GM21447 (cell line): Measurements from ENCODE around the gene YTHDC2.

ENCODE experiments used
- ATAC-seq: cut with Tn5 transposase; IDR thresholded peaks from one replicate; pipeline ENCODE4 v1.9.1; 2021; ENCODE audit not compliant: unreplicated experiment

The YTHDC2 gene

DNA sequence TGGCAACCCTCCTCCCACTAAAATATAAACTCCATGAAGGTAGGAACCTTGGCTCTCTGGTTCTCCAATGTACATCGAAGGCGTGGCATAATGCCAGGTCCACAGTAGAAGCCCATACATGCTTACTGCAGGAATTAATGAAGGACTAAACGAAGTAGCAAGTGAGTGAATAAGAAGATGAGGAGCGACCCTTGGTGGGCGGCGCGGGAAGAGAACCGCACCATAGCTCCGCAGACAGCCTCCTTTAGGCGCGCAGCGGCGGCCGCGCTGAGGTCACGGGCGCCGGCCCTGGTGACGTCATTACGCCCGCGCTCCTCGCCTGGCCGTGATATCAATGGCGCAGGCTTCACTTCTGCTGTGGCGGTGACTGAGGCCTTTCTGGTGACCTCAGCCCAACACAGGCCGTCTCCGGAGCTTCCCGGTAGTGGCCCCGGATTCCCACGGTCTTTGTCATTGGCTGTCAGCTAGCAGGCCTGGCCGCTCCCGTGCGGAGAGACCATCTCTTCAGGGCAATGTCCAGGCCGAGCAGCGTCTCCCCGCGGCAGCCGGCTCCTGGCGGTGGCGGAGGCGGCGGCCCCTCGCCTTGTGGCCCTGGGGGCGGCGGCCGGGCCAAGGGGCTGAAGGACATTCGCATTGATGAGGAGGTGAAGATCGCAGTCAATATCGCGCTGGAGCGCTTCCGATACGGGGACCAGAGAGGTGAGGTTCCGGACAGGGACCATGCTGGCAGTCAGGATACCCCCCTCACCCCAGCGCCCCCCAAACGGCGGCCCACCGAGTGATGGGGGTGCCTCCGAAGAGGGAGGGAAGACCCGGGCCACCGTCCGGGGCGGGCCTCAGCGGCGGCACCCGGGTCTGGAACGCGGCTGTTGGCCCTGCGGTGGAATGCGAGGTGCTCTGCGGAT, at the start of gene YTHDC2:
Gene YTHDC2, plus strand, starts transcription at position 311 of the 905 bp plus-strand sequence. Its CDS starts 202 bp downstream, at position 513.
- ATAC-seq = peak; percentile 96

DNA sequence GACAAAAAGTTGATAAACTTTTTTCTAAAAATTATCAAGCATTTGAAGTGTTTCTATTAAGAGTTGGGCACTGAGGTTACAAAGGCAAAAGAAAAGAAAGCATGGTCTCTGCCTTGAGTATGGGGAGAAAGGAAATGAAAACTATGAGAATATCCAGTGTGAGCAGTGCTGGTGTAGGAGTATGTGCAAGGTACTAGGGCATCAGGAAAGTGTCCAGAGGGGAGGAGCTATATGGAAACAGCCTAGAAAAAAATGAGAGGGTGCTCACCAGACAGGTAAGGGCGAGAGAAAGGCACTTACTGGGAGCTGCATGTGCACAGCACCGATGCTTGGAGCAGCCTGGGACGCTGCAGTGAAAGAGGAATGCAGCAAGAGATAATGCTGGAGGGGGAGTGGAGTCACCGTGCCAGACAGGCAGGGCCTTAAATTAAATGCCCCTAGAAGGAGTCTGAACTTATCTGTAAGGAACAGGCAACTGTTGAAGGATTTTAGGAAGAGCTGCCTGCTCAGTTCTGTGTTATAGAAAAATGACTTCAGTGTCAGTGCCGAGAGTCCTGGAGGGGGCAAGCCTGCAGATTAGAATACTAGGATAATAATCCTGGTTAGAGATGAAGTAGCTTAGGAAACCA, 39.3 kb upstream of the YTHDC2 start:
- no peak for ATAC-seq

DNA sequence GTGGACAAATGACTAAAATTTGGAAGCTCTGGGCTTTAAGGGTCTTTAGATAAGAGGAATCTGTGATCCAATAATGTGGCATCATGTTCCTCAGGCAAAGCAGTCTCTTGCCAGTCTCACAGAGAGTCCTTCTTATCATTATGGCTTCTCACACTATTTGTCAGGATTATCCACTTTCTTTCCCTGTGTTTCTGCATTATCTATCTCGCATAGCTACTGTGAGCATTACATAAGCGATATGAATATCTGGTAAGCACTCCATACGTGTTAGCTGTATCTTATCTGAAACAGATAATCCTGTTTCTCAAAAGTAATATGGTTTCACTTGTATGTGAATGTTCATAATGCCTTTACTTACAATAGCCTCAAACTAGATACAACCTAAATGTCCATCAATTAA, 34.8 kb upstream of the YTHDC2 start:
- no peak for ATAC-seq

DNA sequence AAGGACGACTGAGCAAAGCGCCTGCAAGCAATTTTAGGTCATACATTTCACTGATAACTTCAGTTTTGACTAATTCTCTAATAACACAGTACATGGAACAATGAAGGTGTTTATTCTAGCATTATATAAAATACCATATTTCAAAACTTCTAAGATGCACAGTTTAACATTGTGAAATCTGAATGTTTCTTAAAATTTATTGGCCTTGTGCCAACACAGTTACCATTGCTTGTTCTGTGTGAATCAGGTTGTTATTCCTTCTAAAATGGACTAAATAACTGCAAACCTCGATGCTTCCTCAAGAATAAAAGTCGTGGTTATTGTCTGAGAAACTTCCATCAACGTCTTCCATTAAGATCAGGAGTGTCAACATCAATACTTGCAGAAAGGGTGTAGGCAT, 33.3 kb upstream of the YTHDC2 start:
- no peak for ATAC-seq

DNA sequence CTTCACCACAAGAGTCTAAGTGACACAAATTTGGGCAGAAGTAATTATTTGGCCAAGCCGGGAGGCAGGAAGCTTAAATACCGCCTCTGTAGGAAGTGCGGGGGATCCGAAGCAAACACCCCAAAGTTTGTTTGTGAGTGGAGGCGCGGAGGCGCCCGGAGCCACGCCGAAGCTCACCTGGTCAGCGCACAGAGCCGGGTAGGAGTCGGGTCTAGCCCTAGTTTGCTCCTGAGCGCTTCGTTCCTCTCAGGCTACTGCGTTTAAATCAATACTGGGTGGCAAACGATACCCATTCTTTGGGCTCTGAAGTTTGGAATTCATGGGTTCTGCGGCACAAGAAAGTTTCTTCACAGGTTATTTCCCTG, 26.1 kb upstream of the YTHDC2 start:
- no peak for ATAC-seq

DNA sequence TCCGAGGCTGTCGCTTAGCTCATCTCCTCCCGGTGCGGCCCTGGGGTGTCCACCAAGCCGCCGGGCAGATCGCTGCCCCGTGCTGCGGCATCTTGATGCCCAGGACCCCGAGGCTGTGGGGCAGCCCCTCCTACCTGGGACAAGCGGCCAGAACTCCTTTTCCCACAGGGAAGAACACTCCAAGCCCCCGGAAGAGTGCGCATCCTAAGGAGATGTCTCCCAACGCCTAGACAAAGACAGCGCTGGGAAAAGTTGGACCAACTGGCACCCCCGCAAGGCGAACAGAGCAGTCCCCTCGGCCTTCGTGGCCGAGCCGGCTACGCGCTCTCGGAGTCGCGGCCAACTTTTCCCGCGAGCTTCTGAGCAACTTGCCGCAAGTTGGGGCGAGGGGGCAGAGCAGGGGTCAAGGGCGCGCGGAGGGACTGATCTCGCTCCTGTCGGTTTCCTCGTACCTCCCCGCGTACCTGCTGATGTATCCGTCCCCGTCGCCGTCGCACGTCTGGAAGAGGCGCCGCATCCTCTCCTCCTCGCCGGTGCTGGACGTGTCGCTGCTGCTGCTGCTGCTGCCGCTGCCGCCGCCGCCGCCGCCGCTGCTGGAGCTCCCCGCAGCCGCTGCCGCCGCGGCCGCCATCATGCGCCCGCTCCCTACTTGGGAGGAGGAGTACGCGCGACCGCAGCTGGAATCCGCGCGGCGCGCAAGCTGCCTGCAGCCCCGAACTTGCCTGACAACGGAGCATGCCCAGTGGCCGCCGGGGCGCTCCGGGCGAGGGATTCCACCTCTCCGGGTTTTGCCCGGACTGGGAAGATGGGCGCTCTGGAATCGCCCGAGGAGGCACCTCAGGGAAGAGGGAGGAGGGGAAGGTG, 25.5 kb upstream of the YTHDC2 start, which contains the start of gene MCC:
Gene MCC, minus strand, starts transcription at position 673 of the 864 bp plus-strand sequence.
- no peak for ATAC-seq

DNA sequence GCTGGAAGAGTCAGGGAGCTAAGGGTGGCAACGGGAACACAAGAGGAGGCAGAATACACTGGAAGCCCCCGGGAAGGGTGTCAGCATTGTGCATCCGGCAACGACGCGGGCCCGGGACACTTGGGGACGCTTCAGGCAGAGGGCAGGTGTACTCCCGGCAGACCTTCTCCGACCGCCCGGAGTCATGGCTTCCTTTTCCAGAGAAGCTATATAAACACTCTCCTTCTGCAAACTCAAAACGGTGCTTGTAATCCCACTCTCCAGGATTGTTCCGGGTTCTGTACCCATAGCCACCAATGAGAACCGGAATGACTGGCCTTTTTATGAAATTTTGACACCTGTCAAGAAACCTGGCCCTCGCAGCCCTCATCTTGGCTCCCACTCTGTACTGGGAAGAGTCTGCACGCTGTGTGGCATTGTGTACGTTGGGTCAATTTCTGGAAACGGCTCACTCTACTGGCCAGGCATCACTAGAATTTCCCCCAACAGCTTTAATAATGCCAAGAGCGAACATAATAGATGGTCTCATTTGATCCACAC, 24.8 kb upstream of the YTHDC2 start:
- no peak for ATAC-seq

DNA sequence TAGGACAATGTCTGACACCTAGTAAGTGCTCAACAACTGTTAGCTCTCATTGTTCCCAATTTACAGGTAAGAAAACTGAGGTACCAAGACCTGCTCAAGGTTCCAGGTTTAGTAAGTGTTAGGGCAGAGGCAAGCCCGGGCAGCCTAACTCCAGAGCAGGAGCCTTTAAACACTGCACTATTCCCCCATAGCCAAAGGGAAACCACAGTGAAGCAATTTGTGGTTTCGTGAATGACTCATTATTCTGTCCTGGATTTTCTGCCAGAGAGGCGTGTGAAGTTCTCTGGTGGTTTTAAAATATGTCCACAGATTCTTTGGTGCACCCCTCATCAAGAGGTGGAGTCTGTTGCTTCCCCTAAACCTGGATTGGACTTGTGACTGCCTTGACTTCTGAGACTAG, 24.2 kb upstream of the YTHDC2 start:
- ATAC-seq = peak; percentile 60

DNA sequence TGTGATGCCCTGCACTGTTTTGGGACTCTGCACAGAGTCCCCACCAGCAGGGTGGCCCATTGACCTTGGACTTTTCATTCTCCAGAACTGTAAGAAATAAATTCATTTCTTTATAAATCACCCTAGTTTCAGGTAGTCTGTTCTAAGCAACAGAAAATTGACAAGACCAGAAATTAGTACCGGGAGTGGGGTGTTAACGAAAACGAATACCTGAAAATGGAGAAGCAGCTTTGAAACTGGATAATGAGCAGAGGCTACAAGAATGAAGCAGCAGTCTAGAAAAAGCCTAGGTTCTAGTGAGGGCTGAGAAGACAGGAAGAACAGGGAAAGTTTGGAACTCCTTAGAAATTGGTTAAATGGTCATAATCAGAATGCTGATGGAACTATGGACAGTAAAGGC, 23.2 kb upstream of the YTHDC2 start:
- ATAC-seq = no peak

DNA sequence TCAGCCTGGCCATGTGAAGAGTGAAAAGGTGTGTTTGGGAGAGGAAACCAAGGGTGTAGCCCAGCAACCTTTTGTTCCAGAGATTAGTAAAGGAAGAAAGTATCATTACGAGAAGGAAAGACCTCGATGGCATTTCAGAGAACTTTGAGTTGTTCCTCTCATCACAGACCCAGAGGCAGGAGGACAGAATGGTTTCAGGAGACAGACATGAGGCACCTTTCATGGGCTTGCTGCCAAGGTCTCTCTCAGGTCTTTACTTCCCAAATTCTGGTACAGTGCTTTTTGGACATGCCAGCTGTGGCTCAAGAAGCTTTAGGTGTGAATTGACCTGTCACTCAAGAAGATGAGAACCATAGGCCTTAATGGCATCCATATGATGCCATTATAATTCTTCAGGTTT, 22.5 kb upstream of the YTHDC2 start:
- ATAC-seq = no peak

DNA sequence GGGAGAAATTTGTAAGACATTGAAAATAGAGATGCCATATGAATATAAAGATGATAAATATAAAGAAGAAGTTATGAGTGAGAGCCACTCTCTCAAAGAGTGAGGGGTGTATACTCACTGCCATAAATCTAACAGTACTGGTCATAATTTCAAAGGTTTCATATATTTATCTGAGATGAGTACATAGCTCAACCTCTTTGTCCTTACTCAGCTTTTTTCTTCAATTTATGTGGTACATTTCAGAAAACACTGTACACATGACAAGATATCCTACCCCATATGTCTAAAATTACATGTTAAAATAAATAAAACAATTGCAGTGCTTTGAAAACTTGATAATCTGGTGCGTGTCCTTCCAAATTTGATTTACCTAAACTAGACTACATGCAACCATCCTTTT, 20.0 kb upstream of the YTHDC2 start:
- no peak for ATAC-seq

DNA sequence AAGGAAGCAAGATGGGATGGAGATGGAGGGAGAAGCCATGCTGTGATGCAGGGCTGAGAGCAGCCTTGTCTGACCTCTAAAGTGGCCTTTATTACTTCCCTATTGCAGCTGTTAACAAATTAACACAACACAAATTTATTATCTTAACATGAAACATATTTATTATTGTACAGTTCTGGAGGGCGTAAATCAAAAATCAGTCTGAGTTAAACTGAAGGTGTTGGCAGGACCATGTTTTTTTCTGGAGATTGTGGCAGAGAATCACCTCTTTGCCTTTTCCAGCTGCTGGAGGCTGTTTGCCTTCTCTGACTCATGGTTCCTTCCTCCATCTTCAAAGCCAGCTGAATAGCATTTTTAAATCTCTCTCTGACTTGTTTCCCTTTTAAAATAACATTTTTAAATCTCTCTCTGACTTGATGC, 18.1 kb upstream of the YTHDC2 start:
- ATAC-seq = no peak

DNA sequence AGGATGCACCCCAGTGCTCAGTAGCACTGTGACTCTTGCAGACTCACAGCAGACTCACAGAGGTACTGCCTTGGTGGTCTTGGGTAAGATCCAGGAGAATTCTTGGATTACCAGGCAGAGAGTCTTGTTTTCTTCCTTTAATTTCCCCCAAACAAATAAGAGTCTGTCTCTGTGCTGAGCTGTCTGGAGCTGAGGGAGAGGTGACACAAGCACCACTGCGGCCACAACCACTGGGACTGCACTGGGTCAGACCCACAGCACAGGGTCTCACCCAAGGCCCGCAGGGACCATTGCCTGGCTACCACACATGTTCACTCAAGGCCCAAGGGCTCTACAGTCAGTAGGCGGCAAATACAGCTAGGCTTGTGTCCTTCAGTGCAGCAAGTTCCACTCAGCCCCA, 11.4 kb upstream of the YTHDC2 start:
- no peak for ATAC-seq

DNA sequence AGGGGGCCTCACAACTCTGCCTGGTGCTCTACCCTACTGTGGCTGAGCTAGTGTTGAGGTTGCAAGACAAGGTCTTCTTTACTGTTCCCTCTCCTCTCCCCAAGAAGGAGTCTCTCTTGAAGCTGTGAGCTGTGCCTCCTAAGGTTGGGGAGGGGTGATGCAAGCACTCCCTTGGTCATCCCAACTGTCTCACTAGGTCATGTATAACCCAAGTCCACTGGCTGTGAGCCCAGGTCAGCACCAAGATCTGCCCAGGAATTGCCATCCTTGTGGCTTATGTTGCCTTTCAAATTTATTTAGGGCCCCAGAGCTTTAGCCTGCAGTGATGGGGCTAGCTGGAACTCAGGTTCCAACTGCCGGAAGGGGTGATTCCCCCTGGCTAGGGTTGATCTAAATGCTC, 10.3 kb upstream of the YTHDC2 start:
- no peak for ATAC-seq

DNA sequence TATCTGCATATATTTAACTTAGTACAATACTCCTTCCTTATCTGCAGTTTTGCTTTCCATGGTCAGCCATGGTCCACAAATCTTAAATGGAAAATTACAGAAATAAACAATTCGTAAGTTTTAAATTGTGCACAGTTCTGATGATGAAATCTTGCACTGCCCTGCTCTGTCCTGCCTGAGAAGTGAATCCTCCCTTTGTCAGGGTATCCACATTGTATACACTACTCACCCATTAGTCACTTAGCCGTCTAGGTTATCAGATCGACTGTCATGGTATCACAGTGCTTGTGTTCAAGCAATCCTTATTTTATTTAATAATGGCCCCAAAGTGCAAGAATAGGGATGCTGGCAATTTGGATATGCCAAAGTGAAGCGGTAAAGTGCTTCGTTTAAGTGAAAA, 8.3 kb upstream of the YTHDC2 start:
- ATAC-seq = no peak

DNA sequence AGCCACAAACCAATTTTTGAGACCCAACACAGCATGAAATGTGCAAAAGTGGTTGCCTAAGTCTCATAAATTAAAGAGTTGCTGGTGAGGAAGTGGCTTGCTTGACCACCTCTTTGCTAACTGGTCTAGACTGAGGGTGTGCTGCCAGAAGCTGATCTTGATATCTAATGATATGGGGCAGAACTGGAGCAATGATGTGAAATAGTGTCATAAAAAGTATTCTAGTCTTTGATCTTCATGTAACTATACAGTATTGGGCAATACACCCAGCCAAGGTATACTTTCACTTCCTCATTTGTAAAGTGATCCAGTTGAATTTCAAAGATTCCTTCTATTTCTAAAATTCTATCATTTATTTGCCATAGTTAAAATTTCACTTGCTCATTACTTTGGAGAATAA, 5.9 kb upstream of the YTHDC2 start:
- no peak for ATAC-seq

DNA sequence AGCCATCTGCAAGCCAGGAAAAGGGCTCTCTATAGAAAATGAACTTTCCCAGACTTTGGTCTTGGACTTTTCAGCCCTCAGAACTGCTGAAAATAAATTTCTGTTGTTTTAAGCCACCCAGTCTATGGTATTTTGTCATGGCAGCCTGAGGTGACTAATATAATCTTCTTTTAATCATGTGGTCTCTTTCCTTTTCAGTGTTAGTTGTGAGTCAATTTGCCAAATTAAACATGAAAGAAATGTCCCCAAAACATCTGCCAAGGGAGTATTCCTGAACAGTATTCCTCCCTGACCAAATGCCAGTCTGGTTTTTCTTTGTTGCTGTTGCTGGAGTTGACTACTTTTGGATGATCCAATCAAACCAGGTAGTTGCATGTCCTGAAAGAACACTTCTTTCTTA, 4.7 kb upstream of the YTHDC2 start:
- ATAC-seq = no peak

DNA sequence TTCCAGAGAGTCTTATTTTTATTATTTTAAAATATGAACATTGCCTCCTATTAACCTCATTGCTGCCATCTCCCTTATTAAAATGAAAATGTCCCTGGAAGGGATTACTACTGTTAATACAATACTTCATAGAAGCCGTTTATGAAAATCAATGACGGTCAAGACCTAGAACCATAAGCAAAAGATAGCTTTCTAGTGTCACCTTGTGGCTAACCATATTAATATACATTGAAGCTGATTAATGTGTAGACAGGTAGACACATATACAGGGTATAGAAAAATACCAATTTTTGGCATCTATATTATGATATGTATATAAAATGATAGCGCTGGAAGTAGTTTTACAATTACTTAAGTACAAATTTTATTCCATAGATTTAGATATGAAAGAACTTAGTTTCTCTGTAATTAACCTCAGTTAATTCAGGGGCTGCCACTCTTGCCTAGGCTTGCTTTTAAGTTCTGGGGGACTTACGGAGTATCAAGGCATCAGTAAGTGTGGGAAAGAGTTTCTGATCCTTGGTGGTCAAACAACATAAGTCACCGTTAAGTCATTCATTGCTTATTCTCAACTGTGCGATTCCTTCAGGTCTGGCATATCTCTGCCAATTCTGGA, 2.5 kb upstream of the YTHDC2 start:
- ATAC-seq = no peak

DNA sequence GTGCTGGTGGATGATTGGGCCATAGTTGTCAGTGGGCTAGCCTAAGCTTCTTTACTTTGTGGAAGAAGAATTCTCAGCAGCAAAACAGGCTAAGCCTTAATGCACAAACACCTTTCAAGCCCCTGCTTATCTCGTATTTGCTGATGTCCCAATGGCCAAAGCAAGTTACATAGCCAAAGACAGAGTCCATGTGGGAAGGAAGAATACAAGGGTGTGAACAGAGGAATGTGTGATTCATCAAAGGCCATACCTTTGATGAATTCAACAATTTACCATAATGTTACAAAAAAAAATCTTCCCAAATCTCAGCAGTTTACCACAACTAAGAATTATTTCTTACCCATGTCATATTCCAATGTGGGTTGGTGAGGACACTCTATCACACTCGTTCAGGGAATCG, 1.2 kb upstream of the YTHDC2 start:
- ATAC-seq = no peak

DNA sequence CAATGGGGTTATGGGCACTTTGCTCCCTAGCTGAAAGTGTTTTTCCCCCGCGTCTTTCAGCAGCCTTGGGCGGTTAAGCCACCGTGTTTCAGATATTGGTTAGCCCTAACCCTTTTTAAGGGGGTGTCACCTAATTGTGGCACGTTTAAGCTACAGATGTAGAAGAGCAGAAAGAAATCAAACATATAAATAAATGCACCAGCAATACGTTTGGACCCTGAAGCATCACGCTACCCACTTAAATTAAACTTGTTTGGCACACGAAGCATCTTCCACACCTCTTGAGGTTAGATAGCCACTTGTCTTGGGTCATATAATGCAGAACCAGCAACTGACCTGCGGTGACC, 768 bp downstream of the YTHDC2 start:
- ATAC-seq = no peak

DNA sequence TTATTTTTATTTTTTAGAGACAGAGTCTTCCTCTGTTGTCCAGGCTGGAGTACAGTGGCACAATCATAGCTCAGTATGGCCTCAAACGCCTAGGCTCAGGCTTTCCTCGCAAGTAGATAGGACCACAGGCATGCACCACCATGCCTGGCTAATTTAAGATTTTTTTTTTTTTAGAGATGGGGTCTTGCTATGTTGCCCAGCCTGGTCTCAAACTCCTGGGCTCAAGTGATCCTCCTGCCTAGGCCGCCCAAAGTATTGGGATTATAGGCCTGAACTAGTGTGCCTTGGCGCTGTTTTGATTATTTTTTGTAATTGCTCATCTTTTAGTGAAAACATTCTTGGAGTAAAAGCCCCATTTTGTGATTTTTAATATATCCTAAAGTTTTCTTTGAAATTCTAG, 5.4 kb downstream of the YTHDC2 start:
- ATAC-seq = no peak
